SK-N-SH treated with all-trans-retinoic acid at 6 μM for 48 hours (cell line): ENCODE results near the gene UBE2V1.
"Not testable (repeated sequence)": the region's sequence is repeated elsewhere in the genome, so short reads cannot be mapped to it uniquely, and the experiment has no call there.

Source experiments
- ATAC-seq: fragments of 200-7000 bp; cut with Tn5 transposase; 3 replicates; pipeline ENCODE4 v1.9.1; 2020; ENCODE audit warnings: mild to moderate bottlenecking, moderate library complexity
- ARNTL ChIP-seq: fragments of 450-650 bp; formaldehyde crosslinking; IDR thresholded peaks from 2 replicates; pipeline ENCODE4 v1.5.0; 2020; ENCODE audit warnings: low read depth, mild to moderate bottlenecking, moderate library complexity, borderline replicate concordance
- CSDC2 ChIP-seq: fragments of 250-450 bp; sonication (Bioruptor Pico); IDR thresholded peaks from 2 replicates; pipeline ENCODE4 v1.5.0; 2020; ENCODE audit warnings: mild to moderate bottlenecking, moderate library complexity
- GLIS3 ChIP-seq: fragments of 250-450 bp; sonication (Bioruptor Pico); IDR thresholded peaks from 2 replicates; pipeline ENCODE4 v1.5.0; 2020; ENCODE audit warnings: mild to moderate bottlenecking, moderate library complexity
- ISL1 ChIP-seq: fragments of 250-450 bp; sonication (Bioruptor Pico); IDR thresholded peaks from 2 replicates; pipeline ENCODE4 v2.1.2; 2022; ENCODE audit warnings: mild to moderate bottlenecking, moderate library complexity
- OSR1 ChIP-seq: fragments of 250-450 bp; sonication (Bioruptor Pico); IDR thresholded peaks from 2 replicates; pipeline ENCODE4 v1.8.0; 2022; ENCODE audit warnings: moderate library complexity, mild to moderate bottlenecking, inconsistent platforms
- PPARA ChIP-seq: fragments of 250-450 bp; sonication (Bioruptor Pico); IDR thresholded peaks from 2 replicates; pipeline ENCODE4 v1.5.0; 2020; ENCODE audit warnings: mild to moderate bottlenecking, borderline replicate concordance
- RARB ChIP-seq: fragments of 250-450 bp; sonication (Bioruptor Pico); IDR thresholded peaks from 2 replicates; pipeline ENCODE4 v1.8.0; 2021; ENCODE audit warnings: mild to moderate bottlenecking, moderate library complexity
- TCF4 ChIP-seq: fragments of 250-450 bp; sonication (Bioruptor Pico); IDR thresholded peaks from 2 replicates; pipeline ENCODE4 v1.8.0; 2021; ENCODE audit warnings: mild to moderate bottlenecking, moderate library complexity, borderline replicate concordance
- TOX ChIP-seq: fragments of 250-450 bp; sonication (Bioruptor Pico); IDR thresholded peaks from 2 replicates; pipeline ENCODE4 v1.8.0; 2021; ENCODE audit warnings: mild to moderate bottlenecking, moderate library complexity, borderline replicate concordance
- ZC3H10 ChIP-seq: fragments of 250-450 bp; sonication (Bioruptor Pico); IDR thresholded peaks from 2 replicates; pipeline ENCODE4 v1.5.1; 2021; ENCODE audit warnings: mild to moderate bottlenecking, moderate library complexity
- ZFP3 ChIP-seq: fragments of 250-450 bp; sonication (Bioruptor Pico); IDR thresholded peaks from 2 replicates; pipeline ENCODE4 v1.5.0; 2020; ENCODE audit warnings: mild to moderate bottlenecking, moderate library complexity
- ZFP30 ChIP-seq: fragments of 450-650 bp; formaldehyde crosslinking; IDR thresholded peaks from 2 replicates; pipeline ENCODE4 v1.5.0; 2022; ENCODE audit warnings: mild to moderate bottlenecking, moderate library complexity
- ZNF565 ChIP-seq: fragments of 450-650 bp; formaldehyde crosslinking; conservative IDR thresholded peaks from 2 replicates; pipeline ENCODE4 v1.5.0; 2020; ENCODE audit warnings: low read depth, mild to moderate bottlenecking, moderate library complexity
- ZNF70 ChIP-seq: fragments of 450-650 bp; formaldehyde crosslinking; IDR thresholded peaks from 2 replicates; pipeline ENCODE4 v1.5.0; 2020; ENCODE audit warnings: mild to moderate bottlenecking, moderate library complexity
- ZNF8 ChIP-seq: fragments of 450-650 bp; formaldehyde crosslinking; IDR thresholded peaks from 2 replicates; pipeline ENCODE4 v1.5.0; 2020; ENCODE audit warnings: mild to moderate bottlenecking, moderate library complexity
- TF ChIP-seq, protein P1 (sequence below): fragments of 250-450 bp; sonication (Bioruptor Pico); IDR thresholded peaks from 2 replicates; pipeline ENCODE4 v1.8.0; 2020; ENCODE audit warnings: mild to moderate bottlenecking, moderate library complexity, borderline replicate concordance
- TF ChIP-seq, protein P2 (sequence below): fragments of 250-450 bp; sonication (Bioruptor Pico); IDR thresholded peaks from 2 replicates; pipeline ENCODE4 v1.5.1; 2021; ENCODE audit warnings: mild to moderate bottlenecking, moderate library complexity
- TF ChIP-seq, protein P3 (sequence below): fragments of 250-450 bp; sonication (Bioruptor Pico); IDR thresholded peaks from 2 replicates; pipeline ENCODE4 v1.5.1; 2020; ENCODE audit warnings: low read depth, mild to moderate bottlenecking, moderate library complexity
- TF ChIP-seq, protein P4 (sequence below): fragments of 250-450 bp; sonication (Bioruptor Pico); IDR thresholded peaks from 2 replicates; pipeline ENCODE4 v1.8.0; 2021; ENCODE audit warnings: low read depth, mild to moderate bottlenecking, moderate library complexity, borderline replicate concordance

Gene UBE2V1

DNA sequence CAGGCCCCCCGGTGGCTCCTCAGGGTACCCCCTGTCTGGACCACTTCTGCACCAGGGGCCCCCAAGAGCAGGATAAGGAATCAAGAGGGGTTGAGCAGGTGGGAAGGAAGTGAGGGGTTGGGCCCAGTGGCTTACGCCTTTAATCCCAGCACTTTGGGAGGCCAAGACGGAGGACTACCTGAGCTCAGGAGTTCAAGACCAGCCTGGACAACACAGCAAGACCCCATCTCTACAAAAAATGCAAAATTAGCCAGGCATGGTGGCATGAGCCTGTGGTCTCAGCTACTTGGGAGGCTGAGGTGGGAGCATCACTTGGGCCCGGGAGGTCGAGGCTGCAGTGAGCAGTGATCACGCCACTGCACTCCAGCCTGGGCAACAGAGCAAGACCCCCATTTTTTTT lies 49.2 kb downstream of the UBE2V1 start:
- not testable (repeated sequence) for ATAC-seq

DNA sequence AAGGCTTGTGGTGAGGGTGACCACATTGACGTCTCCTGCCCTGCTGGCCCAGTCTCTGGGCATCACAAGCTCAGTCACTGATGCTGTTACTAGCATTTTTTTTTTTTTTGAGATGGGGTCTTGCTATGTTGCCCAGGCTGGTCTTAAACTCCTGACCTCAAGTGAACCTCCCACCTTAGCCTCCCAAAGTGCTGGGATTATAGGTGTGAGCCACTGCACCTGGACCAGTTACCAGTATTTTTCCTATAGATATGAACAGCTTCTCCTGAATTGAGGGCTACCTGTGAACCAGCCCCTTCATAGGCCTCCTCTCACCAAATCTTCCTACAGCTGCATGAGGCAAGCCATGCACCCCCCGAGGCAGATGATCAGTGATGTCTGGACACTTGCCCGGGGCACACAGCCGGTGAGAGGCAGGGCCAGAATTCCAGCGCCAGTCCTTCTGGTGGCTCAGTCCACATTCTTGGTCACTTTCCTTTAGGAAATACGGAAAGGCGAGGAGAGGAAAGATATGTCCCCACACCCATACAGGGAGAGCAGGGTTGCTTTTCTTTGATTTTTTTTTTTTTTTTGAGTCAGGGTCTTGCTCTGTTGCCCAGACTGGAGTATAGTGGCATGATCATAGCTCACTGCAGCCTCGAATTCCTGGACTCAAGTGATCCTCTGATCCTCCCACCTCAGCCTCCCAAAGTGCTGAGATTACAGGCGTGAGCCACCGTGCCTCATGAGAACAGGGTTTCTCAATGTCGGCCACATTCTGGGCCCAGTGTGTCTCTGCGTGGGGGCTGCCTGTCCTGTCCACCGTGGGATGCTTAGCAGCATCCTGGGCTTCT lies 50.7 kb downstream of the UBE2V1 start:
- TF ChIP-seq ISL1 (CRISPR knock-in tag) (no peak), TOX (CRISPR knock-in tag) (no peak), CSDC2 (no peak), ZC3H10 (CRISPR knock-in tag) (no peak), TCF4 (no peak), OSR1 (CRISPR knock-in tag) (no peak), ZFP30 (no peak), ZFP3 (CRISPR knock-in tag) (no peak), RARB (CRISPR knock-in tag) (no peak), ZNF70 (CRISPR knock-in tag) (no peak), ARNTL (CRISPR knock-in tag) (no peak), GLIS3 (CRISPR knock-in tag) (no peak), PPARA (CRISPR knock-in tag) (no peak), ZNF565 (CRISPR knock-in tag) (no peak), ZNF8 (CRISPR knock-in tag) (no peak)
- TF ChIP-seq, protein P1, sequence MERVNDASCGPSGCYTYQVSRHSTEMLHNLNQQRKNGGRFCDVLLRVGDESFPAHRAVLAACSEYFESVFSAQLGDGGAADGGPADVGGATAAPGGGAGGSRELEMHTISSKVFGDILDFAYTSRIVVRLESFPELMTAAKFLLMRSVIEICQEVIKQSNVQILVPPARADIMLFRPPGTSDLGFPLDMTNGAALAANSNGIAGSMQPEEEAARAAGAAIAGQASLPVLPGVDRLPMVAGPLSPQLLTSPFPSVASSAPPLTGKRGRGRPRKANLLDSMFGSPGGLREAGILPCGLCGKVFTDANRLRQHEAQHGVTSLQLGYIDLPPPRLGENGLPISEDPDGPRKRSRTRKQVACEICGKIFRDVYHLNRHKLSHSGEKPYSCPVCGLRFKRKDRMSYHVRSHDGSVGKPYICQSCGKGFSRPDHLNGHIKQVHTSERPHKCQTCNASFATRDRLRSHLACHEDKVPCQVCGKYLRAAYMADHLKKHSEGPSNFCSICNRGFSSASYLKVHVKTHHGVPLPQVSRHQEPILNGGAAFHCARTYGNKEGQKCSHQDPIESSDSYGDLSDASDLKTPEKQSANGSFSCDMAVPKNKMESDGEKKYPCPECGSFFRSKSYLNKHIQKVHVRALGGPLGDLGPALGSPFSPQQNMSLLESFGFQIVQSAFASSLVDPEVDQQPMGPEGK (CRISPR knock-in tag), result no peak
- TF ChIP-seq, protein P2, sequence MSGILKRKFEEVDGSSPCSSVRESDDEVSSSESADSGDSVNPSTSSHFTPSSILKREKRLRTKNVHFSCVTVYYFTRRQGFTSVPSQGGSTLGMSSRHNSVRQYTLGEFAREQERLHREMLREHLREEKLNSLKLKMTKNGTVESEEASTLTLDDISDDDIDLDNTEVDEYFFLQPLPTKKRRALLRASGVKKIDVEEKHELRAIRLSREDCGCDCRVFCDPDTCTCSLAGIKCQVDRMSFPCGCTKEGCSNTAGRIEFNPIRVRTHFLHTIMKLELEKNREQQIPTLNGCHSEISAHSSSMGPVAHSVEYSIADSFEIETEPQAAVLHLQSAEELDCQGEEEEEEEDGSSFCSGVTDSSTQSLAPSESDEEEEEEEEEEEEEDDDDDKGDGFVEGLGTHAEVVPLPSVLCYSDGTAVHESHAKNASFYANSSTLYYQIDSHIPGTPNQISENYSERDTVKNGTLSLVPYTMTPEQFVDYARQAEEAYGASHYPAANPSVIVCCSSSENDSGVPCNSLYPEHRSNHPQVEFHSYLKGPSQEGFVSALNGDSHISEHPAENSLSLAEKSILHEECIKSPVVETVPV, result no peak
- TF ChIP-seq, protein P3, sequence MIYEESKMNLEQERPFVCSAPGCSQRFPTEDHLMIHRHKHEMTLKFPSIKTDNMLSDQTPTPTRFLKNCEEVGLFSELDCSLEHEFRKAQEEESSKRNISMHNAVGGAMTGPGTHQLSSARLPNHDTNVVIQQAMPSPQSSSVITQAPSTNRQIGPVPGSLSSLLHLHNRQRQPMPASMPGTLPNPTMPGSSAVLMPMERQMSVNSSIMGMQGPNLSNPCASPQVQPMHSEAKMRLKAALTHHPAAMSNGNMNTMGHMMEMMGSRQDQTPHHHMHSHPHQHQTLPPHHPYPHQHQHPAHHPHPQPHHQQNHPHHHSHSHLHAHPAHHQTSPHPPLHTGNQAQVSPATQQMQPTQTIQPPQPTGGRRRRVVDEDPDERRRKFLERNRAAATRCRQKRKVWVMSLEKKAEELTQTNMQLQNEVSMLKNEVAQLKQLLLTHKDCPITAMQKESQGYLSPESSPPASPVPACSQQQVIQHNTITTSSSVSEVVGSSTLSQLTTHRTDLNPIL, result no peak
- TF ChIP-seq, protein P4, sequence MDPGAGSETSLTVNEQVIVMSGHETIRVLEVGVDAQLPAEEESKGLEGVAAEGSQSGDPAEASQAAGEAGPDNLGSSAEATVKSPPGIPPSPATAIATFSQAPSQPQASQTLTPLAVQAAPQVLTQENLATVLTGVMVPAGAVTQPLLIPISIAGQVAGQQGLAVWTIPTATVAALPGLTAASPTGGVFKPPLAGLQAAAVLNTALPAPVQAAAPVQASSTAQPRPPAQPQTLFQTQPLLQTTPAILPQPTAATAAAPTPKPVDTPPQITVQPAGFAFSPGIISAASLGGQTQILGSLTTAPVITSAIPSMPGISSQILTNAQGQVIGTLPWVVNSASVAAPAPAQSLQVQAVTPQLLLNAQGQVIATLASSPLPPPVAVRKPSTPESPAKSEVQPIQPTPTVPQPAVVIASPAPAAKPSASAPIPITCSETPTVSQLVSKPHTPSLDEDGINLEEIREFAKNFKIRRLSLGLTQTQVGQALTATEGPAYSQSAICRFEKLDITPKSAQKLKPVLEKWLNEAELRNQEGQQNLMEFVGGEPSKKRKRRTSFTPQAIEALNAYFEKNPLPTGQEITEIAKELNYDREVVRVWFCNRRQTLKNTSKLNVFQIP (CRISPR knock-in tag), result no peak
- peak; percentile 25; the same call in 1 of the 3 replicates for ATAC-seq

DNA sequence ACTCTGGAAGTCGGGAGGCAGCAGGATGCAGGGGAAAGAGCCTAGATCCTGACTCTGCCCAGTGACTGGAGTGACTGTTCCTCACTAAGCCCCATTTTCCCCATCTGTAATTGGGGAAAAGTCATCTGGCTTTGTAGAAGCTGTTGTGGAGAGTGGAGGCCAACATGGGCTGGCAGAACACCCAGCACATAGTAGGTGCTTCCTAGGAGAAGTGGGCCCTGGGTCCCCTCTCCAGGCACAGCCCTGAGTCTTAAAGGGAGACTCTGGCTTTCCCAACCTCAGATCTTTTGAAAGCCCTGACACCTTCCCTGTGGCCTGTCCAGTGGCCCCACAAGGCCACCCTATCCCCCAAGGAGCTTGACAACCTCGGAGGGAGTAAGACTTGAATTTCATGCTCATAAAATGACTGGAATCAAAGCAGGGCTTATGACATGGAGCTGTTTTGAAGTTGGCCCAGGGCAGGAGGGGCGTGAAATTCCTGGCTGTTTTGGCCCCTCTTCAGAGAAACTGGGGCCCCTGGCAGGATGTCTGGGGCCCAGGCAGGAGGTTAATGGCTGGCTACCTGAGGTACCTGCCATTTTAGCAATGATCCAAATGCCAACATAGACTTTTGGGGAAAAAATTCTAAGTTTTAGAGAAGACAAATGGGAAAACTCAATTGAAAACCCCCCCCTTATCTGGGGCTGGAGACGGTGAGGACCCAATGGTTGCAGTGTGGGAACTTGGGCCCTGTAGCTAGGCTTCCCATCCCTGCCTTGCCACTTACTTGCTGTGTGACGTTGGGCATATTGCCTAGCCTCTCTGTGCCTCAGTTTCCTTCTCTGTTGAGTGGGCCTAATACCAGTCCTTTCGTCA lies 51.6 kb downstream of the UBE2V1 start:
- TF ChIP-seq ARNTL (CRISPR knock-in tag) (no peak), RARB (CRISPR knock-in tag) (no peak), OSR1 (CRISPR knock-in tag) (no peak), ZFP30 (no peak), CSDC2 (no peak), ZFP3 (CRISPR knock-in tag) (no peak), ZNF70 (CRISPR knock-in tag) (no peak)
- TF ChIP-seq, protein P2, result no peak
- TF ChIP-seq, protein P4 (CRISPR knock-in tag), result no peak
- ATAC-seq, result no peak
